GM18873 (cell line): ENCODE measurements around the gene TMED4.

Source experiments
- ATAC-seq: cut with Tn5 transposase; IDR thresholded peaks from one replicate; pipeline ENCODE4 v1.9.1; 2021; ENCODE audit warnings: mild to moderate bottlenecking, moderate library complexity, moderate number of reproducible peaks; ENCODE audit not compliant: unreplicated experiment, low FRiP score

Gene TMED4

DNA sequence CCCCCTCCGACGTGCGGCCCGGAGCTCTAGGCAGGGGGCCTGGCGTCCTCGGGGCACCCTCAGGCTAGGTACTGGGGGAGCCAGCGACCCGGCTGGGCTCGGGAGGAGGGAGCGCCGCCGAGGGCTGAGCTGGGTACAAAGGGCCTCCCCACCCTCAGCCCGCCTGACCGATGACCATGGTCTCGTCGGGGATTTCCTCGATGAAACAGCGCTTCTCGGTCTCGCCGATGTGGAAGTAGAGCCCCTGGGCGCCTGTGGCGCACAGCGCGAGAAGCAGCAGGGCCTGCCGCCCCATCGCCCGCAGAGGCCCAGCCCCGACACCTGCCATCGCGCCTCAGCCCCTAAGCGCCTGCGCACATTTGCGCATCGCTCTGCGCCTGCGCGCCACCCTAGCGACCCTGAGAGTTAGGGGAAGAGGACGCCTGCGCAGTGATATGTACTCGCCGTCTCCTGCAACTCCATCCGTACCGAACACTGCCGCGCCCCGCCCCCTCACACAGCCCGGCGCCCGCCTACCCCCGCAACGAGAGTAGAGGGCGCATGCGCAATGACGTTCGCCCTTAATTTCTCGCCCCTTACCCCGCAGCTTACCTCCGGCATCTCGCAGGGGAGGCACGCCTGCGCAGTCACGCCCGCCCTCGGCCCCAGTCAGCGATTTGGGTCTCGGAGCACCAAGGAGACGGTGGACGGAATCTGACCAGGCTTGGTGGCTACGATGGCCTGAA is at the start of gene TMED4:
TSS of gene TMED4 (minus strand) at position 353 of the 725 bp plus-strand sequence. CDS start at position 328, 25 bp downstream.
- peak; percentile 80 for ATAC-seq

GRCh38 chr7:44631458-44632115 is 49.6 kb upstream of the TMED4 start:
- no peak for ATAC-seq

DNA sequence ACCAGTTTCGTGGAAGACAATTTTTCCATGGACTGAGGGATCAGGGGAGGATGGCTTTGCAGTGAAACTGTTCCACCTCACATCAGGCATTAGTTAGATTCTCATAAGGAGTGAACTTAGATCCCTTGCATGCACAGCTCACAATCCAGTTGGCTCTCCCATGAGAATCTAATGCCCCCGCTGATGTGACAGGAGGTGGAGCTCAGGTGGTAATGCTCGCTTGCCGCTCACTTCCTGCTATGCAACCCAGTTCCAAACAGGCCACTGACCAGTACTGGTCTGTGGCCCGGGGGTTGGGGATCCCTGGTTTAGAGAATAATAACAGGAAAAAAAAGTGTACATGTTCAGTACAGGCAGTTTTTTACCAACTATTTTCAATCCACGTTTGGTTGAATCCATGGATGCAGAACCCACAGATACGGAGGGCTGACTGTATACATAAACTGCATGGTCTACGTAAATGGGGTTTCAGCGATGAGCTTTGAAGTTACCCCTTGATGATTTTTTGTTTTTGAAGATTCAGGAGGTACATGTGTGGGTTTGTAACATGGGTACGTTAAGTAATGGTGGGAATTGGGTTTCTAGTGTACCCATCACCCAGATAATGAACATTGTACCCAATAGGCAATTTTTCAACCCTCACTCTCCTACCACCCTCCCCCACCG is 48.9 kb upstream of the TMED4 start:
- ATAC-seq: no peak

DNA sequence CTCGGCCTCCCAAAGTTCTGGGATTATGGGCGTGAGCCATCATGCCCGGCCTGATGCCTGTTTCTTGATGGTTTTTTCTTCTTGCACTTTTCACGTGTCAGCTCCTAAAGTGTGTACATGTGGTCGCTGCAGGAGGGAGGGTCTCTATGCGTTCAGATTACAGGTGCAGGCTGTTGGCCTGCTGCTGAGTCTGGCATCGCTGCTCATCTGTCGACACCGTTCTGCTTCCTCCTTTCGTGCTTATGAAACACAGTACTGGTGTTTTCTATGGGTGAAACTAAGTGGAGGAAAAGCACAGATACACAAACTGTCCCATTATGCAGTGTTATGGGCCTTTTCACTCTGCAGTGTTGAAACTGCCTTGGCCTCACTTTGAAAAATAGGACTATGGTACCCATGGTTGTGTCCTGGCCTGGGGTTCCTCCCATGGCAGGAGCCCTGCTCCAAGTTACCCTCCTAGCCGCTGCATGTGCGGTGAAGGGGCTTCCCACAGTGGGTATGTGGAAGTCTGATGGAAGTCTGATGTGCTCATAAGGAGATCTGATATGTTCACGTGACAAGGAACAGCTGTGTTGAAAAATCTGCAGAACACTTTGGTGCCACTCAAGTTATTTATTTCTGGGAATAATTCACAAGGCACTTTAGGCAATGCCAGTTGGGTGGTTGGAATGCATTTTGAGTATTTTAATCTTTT is 47.9 kb upstream of the TMED4 start:
- no peak for ATAC-seq

DNA sequence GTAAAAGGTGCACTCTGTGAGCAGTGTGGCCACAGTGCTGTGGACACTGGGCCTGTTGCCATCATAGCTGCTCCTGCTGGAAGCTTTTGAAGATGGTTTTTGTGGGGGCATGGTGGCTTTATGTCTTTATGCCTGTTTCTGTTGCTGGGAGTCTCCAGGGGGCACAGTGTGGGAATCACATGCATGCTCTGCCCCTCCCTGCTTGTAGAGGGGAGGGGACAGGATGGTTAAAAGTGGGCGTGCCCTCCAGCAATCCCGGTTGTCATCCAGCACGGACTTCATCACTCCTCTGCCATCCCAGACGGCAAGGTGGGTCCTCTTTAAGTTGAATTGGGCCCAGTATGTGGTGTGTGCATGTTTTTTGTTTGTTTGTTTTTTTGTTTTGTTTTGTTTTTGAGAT is 44.6 kb upstream of the TMED4 start:
- no peak for ATAC-seq

DNA sequence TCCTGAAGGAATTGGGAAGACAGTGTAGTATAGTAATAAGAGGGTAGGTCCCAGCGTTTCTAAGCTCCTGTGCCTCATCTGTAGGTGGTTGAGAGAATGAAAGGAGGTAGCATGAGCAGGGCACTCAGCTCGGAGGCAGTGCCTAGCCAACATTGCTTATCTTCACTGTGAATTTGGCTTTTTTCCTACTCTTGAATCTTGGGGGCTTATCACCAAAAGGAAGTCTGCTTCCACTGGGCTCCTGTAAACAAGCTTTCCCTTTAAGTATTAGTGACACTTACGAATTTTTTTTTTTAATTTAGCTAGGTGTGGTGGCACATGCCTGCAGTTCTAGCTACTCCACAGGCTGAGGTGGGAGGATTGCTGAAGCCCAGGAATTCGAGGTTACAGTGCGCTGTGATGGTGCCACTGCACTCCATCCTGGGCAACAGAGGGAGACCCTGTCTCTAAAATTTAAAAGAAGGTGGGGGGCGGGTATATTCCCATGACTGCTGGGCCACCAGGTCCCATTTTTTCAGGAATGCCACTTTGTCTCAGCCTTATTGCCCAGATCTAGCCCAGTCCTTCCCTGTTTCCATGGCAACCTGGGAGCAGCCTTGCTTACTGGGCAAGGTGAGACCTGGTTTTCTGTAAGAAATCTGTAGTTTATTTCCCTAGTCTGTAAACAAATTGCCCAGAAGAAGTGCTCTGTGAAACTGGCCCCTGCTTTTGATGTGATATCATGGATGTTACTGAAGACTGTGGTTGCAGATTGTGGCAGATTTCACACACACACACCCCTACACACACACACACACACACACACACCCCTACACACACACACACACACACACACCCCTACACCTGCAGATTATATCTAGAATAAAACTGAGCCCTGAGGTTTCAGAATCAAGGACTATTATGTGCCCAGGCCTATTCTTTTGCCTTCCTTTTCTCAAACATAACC is 43.8 kb upstream of the TMED4 start:
- ATAC-seq: no peak

DNA sequence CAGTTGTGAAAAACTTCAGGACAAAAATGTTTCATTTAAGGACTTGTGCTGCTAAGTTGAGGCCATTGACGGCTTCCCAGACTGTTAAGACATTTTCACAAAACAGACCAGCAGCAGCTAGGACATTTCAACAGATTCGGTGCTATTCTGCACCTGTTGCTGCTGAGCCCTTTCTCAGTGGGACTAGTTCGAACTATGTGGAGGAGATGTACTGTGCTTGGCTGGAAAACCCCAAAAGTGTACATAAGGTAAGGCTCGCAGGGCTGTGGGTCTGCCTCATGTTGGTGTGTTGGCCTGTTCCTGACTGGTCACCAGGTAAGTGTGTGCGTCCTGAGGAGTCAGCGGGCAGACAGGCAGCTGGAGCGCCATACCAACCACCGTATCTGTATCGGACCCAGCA is 42.3 kb upstream of the TMED4 start:
- ATAC-seq: no peak

DNA sequence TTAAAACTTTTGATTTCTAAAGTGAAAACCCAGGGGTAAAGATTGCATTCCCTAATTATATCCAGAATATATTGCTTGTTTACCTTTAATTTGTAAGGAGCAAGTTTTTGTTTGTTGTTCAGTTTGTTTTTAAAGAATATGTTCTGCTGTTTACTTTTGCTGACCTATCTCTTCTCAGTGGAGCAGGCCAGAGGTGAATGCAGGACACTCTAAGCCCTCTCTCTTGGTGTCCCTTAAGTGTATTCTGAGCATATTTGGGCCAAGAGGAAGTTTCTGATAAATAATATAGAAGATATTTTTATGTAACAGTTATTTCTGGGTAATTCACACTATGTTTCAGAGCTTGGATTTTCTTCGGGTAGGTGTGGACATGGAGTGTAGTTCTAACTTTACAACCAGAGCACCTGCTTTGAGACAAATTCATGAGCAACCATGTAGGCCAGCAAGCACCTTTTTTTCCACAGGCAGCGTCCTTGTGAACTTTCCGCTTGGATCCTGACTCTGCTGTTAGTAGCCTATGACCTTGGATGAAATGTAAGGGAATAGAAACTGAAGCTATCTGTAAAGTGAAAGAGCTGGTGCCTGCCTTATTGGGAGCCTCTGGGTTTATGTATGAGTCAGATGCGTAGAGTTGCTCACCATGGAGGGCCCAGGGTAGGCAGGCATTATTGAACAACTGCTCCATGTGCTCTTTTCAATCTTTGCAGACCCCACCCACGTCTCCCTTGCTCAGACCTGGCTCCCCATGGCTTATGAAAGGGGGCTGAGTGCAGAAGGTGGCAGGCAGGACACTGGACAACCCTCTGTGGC is 40.5 kb upstream of the TMED4 start:
- ATAC-seq: peak; percentile 49

- ATAC-seq: no peak
These were observed 39.7 kb upstream of the TMED4 start for GRCh38 chr7:44621750-44622103.

DNA sequence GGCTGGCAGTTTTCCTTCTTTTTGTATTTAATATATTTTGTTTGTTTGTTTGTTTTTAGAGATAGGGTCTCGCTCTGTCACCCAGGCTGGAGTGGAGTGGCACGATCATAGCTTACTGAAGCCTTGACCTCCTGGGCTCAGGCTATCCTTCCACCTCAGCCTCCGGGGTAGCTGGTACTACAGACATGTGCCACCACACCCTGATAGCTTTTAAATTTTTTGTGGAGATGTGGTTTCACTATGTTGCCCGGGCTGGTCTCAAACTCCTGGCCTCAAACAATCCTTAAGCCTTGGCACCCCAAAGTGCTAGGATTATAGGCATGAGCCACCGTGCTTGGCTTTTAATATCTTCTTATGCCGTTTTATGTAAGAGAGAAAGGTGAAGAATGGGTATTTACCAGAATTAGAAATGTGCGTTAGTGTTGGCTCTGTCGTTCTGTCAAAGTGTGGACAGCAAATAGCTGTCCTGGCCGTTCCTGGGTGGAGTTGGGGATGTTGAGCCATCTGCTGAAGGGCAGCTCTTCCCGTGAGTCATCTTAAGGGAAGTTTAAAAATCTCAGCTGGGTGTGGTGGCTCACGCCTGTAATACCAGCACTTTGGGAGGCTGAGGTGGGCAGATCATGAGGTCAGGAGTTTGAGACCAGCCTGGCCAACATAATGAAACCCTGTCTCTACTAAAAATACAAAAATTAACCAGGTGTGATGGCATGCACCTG is 39.2 kb upstream of the TMED4 start:
- ATAC-seq: no peak

- ATAC-seq: no peak
These were observed 36.7 kb upstream of the TMED4 start for GRCh38 chr7:44618753-44619152.

DNA sequence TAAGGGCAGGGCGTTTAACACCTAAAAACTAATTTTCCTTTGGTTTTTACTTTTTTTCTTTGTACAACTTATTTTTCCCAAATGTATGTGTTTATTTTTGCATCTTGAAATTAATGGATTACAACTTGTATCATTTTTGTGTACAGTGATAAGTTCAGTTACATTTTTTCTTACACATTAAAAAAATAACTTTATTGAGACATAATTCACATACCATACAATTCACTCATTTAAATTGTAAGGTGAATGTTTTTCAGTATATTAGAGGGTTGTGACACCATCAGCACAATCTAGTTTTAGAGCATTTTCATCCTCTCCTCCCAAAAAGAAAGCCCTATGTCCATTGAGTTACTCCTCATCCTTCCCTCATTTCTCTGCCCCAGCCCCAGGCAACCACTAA is 36.0 kb upstream of the TMED4 start:
- ATAC-seq: no peak

GRCh38 chr7:44617225-44617890 is 35.3 kb upstream of the TMED4 start:
- ATAC-seq: no peak

DNA sequence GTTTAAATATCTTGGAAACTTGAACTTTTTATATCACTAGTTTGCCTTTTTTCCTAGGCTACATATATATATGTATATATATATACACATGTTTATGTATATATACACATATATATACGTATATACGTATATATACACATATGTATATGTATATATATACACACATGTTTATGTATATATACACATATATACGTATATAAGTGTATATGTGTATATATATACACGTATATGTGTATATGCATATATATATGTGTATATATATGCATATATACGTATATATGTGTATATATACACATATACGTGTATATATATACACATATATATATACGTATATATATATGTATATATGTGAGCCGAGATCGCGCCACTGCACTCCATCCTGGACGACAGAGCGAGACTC is 34.5 kb upstream of the TMED4 start:
- no peak for ATAC-seq

GRCh38 chr7:44615793-44616192 is 33.8 kb upstream of the TMED4 start:
- no peak for ATAC-seq

DNA sequence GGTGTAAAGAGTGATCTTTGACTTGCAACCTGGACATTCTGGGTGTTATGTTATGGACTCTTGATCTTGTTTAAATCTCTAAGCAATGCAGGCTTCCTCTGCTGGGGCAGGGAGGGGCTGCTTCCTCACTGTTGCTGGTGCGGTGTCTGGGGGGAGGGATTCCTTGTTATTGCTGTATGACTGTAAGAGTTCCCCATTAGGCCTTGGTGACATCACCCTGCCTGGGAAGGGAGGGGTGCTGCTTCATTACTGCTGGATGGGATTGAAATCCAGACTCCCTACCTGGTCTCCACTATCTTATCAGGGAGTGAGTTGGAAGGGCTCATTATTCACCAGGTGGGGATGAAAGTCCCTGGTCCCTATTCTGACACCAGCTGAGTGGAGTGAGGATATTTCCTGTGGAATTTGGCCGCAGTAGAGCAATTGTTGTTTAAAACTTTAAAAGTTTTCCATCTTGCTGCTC is 33.1 kb upstream of the TMED4 start:
- no peak for ATAC-seq

GRCh38 chr7:44609829-44610228 is 27.8 kb upstream of the TMED4 start:
- ATAC-seq: no peak
